GM18861 (cell line): Measurements from ENCODE around the gene DCAF11.
A peak's percentile ranks its signal among the peaks of the same experiment; 100 is the strongest.

Experiments
- ATAC-seq: cut with Tn5 transposase; IDR thresholded peaks from one replicate; pipeline ENCODE4 v1.9.1; 2021; ENCODE audit not compliant: unreplicated experiment

The DCAF11 gene

DNA sequence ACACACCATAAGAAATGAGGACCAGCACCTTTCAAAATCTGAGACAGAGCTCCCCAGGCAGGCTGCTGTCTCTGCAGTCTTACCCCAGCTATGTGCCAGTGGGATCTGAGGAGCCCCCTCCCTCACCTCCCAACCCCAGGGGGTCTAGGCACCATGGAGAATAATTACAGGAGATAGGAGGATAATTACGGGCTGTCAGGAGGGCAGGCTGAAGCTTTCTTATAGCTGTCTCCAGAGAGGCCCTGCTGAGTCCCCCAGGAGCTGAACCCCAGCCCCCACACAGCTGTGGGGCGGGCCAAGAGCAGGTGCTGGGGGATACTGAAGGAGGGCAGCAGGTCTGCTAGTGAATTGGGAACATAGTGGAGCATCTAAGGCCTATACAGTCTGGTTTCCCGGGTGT lies 36.4 kb upstream of the DCAF11 start:
- no peak for ATAC-seq

DNA sequence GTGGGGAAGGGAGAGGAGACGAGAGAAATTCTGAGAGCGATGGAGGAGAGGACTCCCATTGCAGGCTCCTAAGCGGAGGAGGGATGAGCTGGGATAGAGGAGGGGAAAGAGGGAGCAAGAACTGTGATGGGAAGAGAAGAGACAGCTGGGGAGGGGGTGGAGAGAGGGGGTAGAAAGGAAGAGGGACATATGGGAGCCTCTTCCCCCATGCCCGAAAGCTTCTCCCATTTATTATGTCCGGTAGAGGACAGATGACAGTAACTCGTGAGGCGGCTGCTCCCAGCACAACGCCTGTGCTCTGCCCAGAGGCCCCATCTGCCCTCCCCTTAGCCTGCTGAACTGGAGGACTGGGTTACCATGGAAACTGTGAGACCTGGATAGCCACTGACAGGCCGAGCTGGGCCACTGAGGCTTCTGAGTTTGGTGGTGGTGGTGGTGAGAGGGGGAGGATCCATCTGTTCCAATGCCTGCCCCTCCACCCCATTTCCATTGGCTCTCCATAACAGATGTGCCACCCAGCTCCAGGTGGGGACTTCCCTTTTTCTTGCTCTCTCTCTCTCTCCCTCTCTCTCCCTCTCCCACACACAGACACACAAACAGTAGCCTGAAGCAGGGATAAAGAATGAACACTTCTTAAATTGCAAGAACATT lies 35.0 kb upstream of the DCAF11 start:
- ATAC-seq = no peak

DNA sequence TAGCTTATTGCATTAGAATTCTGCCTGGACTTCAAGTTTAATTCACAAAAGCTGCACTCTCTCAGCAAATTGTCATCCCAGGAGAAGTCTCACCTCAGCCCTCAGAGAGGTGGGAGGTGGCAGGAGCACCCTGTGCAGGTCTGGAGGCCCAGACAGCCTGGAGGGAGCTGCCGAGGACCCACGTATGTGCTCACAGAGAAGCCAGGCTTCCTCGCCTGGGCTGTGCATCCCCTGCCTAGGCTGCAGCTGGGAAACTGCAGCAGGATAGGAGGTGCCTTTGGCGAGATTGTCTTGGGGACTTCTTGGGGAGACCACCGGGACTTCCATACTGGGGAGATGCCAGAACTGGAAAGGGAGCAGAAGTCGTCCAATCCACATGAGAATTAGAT lies 34.4 kb upstream of the DCAF11 start:
- ATAC-seq = no peak

DNA sequence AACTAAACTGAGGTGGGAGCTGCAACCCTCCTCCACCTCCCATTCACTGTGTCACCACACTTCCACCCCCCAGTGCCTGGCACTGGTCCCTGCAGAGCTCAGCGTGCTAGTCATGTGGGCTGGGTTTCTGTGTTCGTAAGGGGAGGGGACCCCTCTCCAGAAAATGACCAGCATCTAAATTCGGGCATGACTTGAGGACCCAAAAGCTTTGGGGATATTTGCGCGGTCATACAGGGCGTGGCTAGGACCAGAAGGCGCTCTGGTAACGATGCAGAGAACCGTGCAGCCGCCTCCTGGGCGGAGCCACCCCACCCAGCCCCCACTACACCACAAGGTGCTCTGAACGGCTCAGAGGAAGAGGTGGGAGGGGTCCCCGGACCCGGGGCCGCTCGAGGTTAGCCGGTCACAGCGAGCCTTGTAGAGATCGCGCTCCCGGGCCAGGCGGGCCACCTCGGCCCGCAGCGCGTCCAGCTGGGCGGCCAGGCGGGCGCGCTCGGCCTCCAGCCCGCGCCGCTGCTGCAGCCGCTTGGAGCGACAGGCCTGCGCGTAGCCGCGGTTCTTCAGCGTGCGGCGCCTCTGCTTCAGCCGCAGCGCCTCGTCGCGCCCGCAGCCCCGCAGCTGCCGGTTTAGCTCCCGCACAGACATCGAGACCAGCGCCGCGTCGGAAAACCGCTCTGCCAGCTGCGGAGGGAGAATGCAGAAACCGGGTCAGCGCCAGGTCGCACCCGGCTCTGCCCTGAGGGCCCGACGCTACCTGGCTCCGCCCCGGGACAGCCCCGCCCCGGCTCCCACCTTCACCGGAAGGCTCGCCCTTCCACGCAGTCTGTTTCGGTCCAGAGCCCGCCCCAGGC lies 33.5 kb upstream of the DCAF11 start:
- peak; percentile 79 for ATAC-seq

DNA sequence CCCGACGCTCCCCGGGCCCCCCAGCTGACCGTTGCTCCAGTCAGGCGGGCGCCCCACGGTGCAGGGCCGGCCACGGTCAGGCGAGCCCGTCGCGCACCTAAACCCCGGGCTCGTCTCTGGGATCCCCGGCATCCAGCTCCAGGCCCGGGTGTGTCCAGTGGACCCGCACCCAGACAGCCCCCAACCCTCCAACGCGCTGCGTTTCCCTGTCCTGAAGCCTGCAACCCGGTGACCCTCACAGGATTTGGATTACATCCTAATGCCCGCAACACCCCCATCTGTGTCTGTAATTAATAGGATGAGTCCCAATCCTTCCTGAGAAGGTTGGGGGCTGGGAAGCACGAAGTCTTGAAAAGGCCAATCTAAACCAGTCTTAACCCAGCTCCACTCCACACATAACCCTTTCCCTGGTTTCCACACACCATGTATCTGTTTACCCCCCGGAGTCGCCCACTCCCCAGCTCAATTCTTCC lies 32.8 kb upstream of the DCAF11 start:
- ATAC-seq = no peak

DNA sequence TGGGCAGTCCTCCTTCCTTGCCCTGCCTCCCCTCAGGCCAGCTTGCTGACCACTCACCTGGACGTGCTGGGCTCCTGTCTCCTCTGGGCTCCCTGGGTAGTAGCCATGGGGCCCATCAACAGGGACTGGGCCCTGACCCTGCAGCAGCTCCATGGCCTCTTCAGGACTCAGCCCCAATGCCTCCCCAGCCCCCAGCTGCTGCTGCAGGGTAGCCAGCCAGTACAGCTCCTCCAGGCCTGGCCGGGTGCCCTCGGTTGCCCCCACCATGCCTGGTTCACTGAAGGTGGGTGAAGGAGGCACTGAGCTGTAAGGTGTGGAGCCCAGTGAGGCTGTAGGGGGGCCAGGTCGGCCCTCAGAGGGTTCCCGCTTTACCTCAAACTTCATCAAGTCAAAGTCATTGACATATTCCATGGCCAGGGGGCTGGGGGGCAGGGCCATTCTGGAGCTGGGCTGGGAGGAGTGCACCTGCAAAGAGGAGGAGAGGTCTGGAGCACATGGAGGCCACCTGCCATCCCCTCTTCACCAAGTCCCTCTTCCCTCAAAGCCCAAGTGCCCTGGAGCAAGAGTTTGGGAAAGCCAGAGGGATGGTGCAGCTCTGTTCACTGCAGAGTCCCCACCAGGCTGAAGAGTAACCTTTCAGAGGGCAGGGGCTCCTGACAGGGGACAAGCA lies 32.0 kb upstream of the DCAF11 start:
- no peak for ATAC-seq

DNA sequence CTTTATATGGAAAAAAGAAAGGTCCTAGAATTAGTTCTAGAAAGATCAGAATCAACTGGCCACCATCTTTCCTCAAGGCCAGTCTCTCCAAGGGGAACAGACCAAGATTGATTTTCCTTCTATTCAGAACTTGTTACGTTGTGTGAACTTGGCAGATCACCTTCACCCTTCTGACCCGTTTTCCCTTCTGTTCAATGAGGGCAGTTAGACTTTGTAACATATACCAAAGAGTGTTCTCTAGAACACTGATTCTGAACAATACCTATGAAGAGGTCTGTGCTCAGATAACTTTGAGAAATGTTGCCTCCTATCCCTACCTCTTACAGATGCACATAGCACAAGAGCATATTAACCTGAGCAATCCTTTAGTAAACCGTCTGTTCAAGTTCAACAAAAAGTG lies 31.1 kb upstream of the DCAF11 start:
- ATAC-seq = no peak

DNA sequence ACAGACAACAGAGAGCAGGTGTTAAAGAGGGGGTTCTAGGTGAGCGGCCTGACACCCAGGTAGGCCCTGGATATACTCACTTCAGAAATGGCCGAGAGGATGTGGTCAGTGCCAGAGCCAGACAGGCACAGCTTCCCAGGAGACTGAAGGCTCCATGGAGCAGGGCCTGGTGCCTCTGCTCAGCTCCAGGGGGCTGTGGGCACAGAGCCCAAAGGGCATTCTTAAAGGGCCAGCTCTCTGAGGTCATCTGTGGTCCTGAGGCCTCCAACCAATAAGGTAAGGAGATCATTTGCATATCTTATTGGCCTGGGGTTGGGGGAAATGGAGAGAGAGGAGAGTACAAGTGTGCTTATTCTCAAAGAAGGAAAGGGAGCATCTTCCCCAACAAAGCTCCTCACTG lies 30.1 kb upstream of the DCAF11 start:
- no peak for ATAC-seq

DNA sequence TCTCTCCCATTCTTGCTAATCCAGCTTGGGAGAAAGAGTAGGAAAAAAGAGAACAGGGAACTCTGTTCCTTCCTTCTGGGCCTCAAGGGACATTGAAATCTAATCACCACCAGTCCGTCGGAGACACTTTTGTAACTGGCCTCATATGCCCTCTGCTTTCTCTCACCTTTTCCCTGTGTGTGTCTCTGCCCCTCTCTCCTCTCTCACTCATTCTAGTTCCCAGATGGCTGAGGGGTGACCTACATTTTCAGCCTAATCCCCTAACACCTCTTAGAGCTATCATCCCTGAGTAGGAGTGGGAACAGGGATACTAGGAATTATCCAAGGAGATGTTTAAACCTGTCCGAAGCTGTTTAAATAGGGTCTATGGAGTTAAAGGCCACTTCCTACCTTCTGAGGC lies 29.4 kb upstream of the DCAF11 start:
- no peak for ATAC-seq

DNA sequence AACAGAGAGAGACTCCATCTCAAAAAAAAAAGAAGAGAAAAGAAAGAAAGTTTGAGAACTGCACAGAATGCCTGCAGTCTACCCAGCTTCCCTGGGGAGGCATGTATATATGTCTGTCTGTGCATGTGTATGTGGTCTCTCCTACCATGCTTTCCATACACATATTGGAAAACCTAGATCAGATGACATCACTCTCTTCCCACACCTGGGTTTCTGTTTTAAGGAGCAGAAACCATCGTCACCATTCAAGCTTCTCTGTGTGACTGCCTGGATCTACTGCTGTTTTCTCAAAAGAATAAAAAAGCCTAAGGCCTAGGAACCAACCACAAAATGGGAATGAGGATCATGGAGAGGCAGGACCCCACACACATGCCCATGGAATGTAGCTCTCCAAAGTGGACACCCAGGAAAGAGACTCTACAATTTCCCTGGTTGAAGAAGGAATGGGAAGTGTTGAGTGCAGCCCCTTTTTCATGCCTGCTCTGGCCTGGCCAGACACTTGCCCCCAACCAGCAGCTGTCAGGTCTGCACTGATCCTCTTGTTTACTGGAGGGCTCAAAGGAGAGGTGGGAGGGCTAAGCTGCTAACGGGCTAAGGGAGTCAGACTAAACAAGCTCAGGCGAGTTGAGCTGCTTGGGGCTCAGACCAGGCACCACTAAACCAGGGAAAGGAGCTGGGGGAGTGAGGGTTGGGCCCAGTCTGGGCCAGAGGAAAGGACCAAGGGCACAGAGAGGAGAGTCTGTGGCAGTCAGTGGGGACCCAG lies 28.2 kb upstream of the DCAF11 start:
- no peak for ATAC-seq

DNA sequence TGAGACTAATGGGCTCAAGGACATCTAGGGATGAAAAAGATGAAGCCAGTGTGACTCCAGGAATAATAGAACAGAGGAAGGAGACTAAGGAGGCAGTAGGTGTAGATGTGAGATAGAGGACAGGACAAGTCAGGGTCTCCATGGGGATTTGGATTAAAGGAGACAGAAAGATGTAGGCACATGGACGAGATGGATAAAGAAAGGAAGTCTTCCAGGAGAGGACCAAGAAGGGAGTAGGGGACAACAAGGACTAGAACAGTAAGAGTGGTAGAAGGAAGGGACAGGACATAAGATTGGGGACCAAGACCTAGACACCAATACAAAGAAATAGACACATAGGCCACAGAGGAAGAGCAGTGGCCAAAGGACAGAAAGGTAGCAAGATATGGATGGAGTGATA lies 27.6 kb upstream of the DCAF11 start:
- no peak for ATAC-seq

DNA sequence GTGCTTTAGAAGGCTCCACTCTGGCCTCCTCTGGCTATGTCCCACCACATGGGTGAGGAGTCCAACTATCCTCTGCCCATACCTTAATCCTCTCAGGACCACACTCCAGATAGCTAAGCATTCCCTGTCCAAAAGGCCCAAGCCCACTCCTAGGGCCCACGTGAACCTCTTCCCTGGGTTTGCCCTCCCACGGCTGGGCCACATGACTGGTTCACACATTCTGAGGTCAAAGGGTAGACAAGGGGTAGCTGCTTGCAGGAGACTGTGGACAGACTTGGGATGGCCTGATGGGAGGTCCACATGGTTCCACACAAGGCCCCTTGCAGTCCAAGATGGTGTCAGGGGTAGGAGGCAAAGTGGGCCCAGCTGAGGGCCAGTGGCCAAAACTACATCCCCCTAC lies 26.5 kb upstream of the DCAF11 start:
- ATAC-seq = no peak

DNA sequence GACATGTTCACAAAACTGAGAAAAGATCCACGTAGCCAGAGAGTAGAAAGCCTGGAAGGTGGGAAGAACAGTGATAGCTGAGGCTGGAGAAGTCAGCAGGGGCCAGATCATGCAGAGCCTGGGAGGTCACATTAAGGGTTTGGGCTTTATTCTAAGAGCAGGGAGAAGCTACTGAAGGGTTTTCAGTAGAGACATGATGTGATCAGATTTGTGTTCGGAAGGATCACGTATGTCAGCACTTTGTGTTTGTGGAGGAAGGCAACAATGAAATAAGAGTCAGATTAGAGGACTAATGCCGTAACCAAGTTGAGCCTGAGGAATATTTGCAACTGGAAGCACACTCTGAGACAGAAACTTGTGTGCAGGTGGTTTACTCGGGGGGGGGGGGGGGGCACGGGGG lies 24.7 kb upstream of the DCAF11 start:
- no peak for ATAC-seq

DNA sequence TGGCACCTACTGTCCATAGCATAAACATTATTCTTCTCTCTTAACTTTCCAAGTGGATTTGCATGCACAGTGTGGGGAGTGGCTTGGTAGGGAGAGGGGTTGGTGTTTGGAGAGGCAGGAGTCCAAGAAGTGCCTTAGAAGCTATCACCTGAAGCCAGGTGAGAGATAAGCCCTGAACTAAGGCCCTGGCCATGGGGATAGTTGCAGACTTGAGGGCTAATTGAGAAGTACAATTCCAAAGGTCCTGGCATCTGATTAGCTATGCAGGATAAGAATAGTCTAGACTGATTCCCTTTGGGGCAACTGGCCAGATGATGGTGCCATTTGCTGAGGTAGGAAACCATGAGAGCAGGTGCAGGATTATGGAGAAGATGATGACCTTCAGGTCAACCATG lies 22.5 kb upstream of the DCAF11 start:
- no peak for ATAC-seq

DNA sequence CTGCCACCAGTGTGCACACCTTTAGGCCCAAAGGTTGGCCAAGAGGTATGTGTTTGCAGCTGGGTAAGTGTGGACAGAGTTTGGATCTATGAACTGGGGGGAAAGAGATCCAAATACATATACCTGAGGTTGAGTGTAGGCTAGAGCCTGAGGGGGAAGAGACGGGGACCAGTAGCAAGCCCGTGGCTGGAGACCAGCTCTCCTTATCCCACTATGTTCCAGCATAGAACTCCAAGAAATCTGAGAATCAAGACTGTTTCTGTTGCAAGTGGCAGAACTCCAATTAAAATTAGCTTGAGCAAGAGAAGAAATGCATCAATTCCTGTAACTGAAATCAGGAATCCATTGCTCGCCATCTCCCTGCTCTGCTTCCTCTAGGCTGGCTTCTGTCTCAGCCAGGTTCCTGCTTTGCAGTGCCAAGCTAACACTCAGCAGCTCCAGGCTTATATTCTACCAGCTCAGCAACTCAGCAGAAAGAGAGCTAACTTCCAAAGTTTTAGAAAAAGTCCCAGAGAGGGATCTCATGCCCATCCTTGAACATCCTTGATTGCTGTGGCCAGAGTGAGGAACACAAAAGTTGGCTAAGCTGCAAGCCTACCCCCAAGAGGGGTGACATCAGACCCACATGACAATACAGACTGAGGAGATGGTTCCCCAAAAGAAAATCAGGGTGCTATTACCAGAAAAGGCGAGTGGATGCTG lies 21.9 kb upstream of the DCAF11 start:
- ATAC-seq = no peak

DNA sequence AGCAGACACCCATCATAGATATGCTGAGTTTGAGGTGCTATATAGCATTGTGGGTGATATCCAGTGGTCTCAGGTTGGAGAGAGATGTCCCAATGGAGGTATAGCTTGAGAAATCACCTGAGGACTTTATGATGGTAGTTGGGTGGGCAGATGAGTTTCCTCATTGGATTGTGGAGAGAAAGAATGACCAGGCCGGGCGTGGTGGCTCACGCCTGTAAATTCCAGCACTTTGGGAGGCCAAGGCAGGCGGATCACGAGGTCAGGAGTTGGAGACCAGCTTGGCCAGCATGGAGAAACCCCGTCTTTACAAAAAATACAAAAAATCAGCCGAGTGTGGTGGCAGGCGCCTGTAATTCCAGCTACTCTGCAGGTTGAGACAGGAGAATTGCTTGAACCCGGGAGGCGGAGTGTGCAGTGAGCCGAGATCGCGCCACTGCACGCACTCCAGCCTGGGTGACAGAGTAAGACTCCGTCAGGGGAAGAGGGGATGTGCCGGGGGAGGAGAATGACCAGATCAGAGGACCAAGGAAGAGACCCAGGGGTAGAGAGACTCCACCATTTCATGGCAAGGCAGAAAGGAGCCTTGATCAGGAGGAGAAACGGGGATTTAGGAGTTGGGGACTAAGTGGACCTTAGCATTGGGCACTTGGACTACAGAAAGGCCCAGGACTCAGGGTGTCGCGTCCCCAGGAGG lies 21.2 kb upstream of the DCAF11 start:
- no peak for ATAC-seq

DNA sequence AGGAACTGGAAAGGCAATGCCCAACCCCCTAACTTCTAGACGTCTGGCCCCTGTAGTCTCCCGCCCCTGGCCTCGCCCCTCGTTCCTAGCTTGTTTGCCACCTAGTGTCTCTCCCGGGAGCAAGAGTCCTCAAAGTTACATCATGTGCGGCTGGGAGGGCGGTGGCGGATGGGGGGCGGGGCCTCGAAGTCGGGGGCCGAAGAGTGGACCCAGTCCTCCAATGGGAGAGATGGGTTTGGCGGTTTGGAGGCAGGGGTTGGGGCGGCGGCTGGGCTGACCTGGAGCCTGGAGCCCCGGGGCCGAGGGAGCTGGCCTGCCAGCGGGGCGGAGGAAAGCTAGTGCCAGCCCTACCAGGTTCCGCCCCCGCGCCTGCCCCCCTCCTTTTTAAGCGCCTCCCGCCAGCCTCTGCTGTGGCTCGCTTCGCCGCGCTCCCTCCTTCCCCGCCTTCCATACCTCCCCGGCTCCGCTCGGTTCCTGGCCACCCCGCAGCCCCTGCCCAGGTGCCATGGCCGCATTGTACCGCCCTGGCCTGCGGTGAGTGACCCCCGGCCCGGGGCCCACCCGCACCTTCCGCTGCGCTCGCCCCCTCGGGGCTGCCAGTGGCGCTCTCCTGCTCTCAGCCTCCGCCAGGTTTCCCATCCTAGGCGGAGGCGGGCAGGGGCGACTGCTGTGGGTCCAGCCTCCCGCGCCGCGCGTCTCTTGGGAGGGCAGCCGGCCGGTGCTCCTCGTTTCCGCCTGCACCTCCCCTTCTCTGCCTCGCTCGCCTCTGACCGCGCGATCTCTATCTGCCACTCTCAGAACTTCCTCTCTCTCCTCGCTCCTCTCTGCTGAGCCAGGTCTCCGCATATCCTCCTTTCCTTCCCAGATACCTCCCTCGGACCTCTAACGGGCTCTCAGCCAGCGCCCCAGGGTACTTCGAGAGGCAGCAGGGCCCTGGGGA lies 20.4 kb upstream of the DCAF11 start, which contains the start of gene PCK2:
Gene PCK2 (plus strand): TSS at position 411 of the 940 bp plus-strand sequence. CDS start 95 bp downstream, at position 506.
- no peak for ATAC-seq

DNA sequence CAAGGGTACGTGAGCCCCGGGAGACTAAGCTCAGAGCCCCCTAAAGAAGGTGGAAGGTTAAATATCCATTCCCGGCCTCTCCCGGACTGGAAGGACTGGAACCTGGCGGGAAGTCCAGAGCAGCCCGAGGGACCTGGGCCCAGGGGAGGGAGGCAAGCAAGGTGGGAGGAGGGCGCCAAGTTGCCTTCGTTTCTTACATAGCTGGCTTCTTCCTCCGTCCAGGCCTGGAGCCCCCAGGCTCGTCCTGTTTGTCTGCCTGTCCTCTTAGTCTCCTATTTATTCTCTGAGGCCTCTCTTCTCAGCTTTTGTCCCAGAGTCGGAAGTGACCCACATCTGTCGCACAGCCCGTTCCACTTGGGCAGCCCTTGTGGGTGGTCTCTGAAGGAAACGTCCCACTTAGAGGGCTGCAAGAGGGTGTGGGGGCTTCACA lies 19.7 kb upstream of the DCAF11 start:
- no peak for ATAC-seq
